HEK293 (cell line): Measurements from ENCODE around the gene ANAPC16.

ENCODE experiments used
- CTCF ChIA-PET: fragments of 350-600 bp; formaldehyde crosslinking; extraction: SDS; loops from one replicate; lab custom pipeline; 2021; ENCODE audit warnings: antibody characterized with exemption; lab: Yijun Ruan, JAX
- POLR2A ChIA-PET: fragments of 300-600 bp; formaldehyde crosslinking; extraction: SDS; loops from one replicate; lab custom pipeline; 2020; ENCODE audit warnings: antibody characterized with exemption, inconsistent platforms; lab: Yijun Ruan, JAX
- H3K27ac ChIP-seq: fragments of 200-500 bp; sonication (Bioruptor generic); 2 replicates; pipeline ENCODE4 v1.5.1; 2014; ENCODE audit warnings: low read depth, low read length, control low read depth, inconsistent platforms; ENCODE audit errors: extremely low read depth
- H3K36me3 ChIP-seq, 2 experiments: fragments of 200-500 bp in 1 of 2; sonication (Bioruptor generic) in 1 of 2; 1 replicate in 1 of 2; 2 replicates in 1 of 2; pipeline ENCODE4 v1.5.1; 2014 to 2017; ENCODE audit warnings: inconsistent platforms in 2 of 2, low read length in 2 of 2; ENCODE audit not compliant: control insufficient read depth in 2 of 2, insufficient read depth in 1 of 2
- H3K4me1 ChIP-seq: fragments of 200-500 bp; sonication (Bioruptor generic); 2 replicates; pipeline ENCODE4 v1.5.1; 2014; ENCODE audit warnings: mild to moderate bottlenecking, low read length, inconsistent platforms; ENCODE audit not compliant: control insufficient read depth, insufficient read depth
- H3K4me3 ChIP-seq: 2 replicates; pipeline ENCODE4 v1.5.1; 2011; ENCODE audit warnings: low read depth, mild to moderate bottlenecking, control low read depth, low read length, moderate library complexity
- H3K9me3 ChIP-seq: fragments of 200-500 bp; sonication (Bioruptor generic); 2 replicates; pipeline ENCODE4 v1.5.1; 2014; ENCODE audit warnings: low read depth, low read length, inconsistent platforms; ENCODE audit not compliant: control insufficient read depth, insufficient read depth
- ATF2 ChIP-seq: fragments of 450-650 bp; formaldehyde crosslinking; IDR thresholded peaks from 2 replicates; pipeline ENCODE4 v1.5.1; 2016; ENCODE audit warnings: missing biosample characterization, missing genetic modification characterization, low read depth
- KLF10 ChIP-seq: fragments of 450-650 bp; IDR thresholded peaks from 2 replicates; pipeline ENCODE4 v1.5.1; 2018; ENCODE audit warnings: missing biosample characterization, mild to moderate bottlenecking, missing genetic modification characterization
- PRDM10 ChIP-seq: fragments of 450-650 bp; formaldehyde crosslinking; IDR thresholded peaks from 2 replicates; pipeline ENCODE4 v1.5.1; 2016; ENCODE audit warnings: missing biosample characterization, missing genetic modification characterization
- SALL2 ChIP-seq: fragments of 450-650 bp; formaldehyde crosslinking; IDR thresholded peaks from 2 replicates; pipeline ENCODE4 v1.5.0; 2017; ENCODE audit warnings: missing biosample characterization, mild to moderate bottlenecking, missing genetic modification characterization, borderline replicate concordance
- SCRT1 ChIP-seq: fragments of 450-650 bp; formaldehyde crosslinking; IDR thresholded peaks from 2 replicates; pipeline ENCODE4 v1.5.1; 2016; ENCODE audit warnings: missing biosample characterization, missing genetic modification characterization, borderline replicate concordance
- SCRT2 ChIP-seq: fragments of 450-650 bp; formaldehyde crosslinking; IDR thresholded peaks from 2 replicates; pipeline ENCODE4 v1.5.1; 2016; ENCODE audit warnings: missing biosample characterization, missing genetic modification characterization
- TSHZ1 ChIP-seq: fragments of 450-650 bp; formaldehyde crosslinking; IDR thresholded peaks from 2 replicates; pipeline ENCODE4 v1.5.1; 2016; ENCODE audit warnings: missing biosample characterization, missing genetic modification characterization, borderline replicate concordance
- ZNF223 ChIP-seq: fragments of 450-650 bp; formaldehyde crosslinking; IDR thresholded peaks from 2 replicates; pipeline ENCODE4 v1.5.1; 2016; ENCODE audit warnings: missing biosample characterization, missing genetic modification characterization
- ZNF302 ChIP-seq: fragments of 450-650 bp; formaldehyde crosslinking; IDR thresholded peaks from 2 replicates; pipeline ENCODE4 v1.5.1; 2016; ENCODE audit warnings: missing biosample characterization, missing genetic modification characterization, low read depth
- ZNF366 ChIP-seq: fragments of 450-650 bp; formaldehyde crosslinking; conservative IDR thresholded peaks from 2 replicates; pipeline ENCODE4 v1.5.1; 2016; ENCODE audit warnings: missing biosample characterization, missing genetic modification characterization
- ZNF37A ChIP-seq: fragments of 450-650 bp; IDR thresholded peaks from 2 replicates; pipeline ENCODE4 v1.5.1; 2018; ENCODE audit warnings: missing biosample characterization, missing genetic modification characterization
- ZNF416 ChIP-seq: fragments of 450-650 bp; formaldehyde crosslinking; IDR thresholded peaks from 2 replicates; pipeline ENCODE4 v1.5.1; 2016; ENCODE audit warnings: missing biosample characterization, missing genetic modification characterization
- ZNF423 ChIP-seq: fragments of 450-650 bp; formaldehyde crosslinking; IDR thresholded peaks from 2 replicates; pipeline ENCODE4 v1.5.1; 2016; ENCODE audit warnings: missing biosample characterization, missing genetic modification characterization
- ZNF830 ChIP-seq: fragments of 450-650 bp; IDR thresholded peaks from 2 replicates; pipeline ENCODE4 v1.5.0; 2018; ENCODE audit warnings: missing biosample characterization, missing genetic modification characterization, low read depth, mild to moderate bottlenecking, moderate library complexity

ANAPC16 gene

GRCh38 chr10:72215611-72216549 lies at the start of gene ANAPC16, which contains the start of gene ASCC1 (continued):
- TF ChIP-seq PRDM10 (tag by site-specific recombination), result peak; percentile 94

DNA sequence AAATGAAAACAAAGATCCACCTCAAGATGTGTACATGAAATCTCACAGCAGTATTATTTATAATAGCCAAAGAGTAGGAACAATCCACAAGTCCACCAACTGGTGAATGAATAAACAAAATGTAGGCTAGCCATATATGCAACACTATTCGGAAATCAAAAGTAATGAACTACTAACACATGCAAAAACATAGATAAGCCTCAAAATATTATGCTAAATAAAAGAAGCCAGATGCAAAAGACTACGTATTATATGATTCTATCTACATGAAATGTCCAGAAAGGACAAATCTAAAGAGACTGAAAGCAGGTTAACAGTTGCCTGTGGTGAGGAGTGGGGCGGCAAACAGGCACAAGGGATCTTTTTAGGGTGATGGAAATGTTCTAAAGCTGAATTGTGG lies 48.7 kb upstream of the ANAPC16 start:
- H3K27ac ChIP-seq, result no peak overlapping the region
- ChIA-PET CTCF (no interaction called here), POLR2A (no interaction called here)
- TF ChIP-seq ZNF830 (no peak), ZNF423 (tag by site-specific recombination) (no peak), KLF10 (no peak), ATF2 (no peak), SALL2 (tag by site-specific recombination) (no peak), TSHZ1 (tag by site-specific recombination) (no peak), SCRT2 (tag by site-specific recombination) (0 out of 2 replicates have a peak, but pooled peaks have one; percentile 22), ZNF302 (tag by site-specific recombination) (no peak), ZNF223 (tag by site-specific recombination) (no peak), SCRT1 (tag by site-specific recombination) (0 out of 2 replicates have a peak, but pooled peaks have one; percentile 20), ZNF366 (tag by site-specific recombination) (no peak), ZNF416 (tag by site-specific recombination) (no peak), ZNF37A (tag by site-specific recombination) (no peak)
- H3K9me3 ChIP-seq, result no peaks in the 10 kb centered on the region
- H3K4me1 ChIP-seq, result no peaks in the 10 kb centered on the region
- no peaks in the 10 kb centered on the region for H3K36me3 ChIP-seq
- H3K4me3 ChIP-seq, result no peak overlapping the region
